NT2/D1 (cell line): ENCODE data around the gene EXOSC5.

Experiments used
- DNase-seq: peaks from one replicate; pipeline ENCODE4 v3.0.0-alpha.2; 2011; ENCODE audit warnings: low read depth, low spot score
- H3K27me3 ChIP-seq: 2 replicates; pipeline ENCODE4 v1.6.0; 2011; ENCODE audit warnings: mild to moderate bottlenecking; ENCODE audit not compliant: insufficient read length, insufficient read depth
- H3K36me3 ChIP-seq: 2 replicates; pipeline ENCODE4 v1.6.1; 2011; ENCODE audit warnings: mild to moderate bottlenecking, low read length, mixed read lengths; ENCODE audit not compliant: insufficient read depth, insufficient read length
- H3K4me1 ChIP-seq: 2 replicates; pipeline ENCODE4 v1.5.1; 2011; ENCODE audit not compliant: insufficient read depth, insufficient read length
- H3K4me3 ChIP-seq: 2 replicates; pipeline ENCODE4 v1.5.1; 2011; ENCODE audit warnings: low read depth; ENCODE audit not compliant: insufficient read length
- H3K9ac ChIP-seq: 2 replicates; pipeline ENCODE4 v1.6.0; 2011; ENCODE audit warnings: low read depth; ENCODE audit not compliant: insufficient read length
- H3K9me3 ChIP-seq: 2 replicates; pipeline ENCODE4 v1.5.1; 2011; ENCODE audit warnings: mild to moderate bottlenecking, low read length; ENCODE audit not compliant: insufficient read depth
- SUZ12 ChIP-seq: IDR thresholded peaks from 2 replicates; pipeline ENCODE4 v1.6.1; 2011; ENCODE audit not compliant: insufficient read length, insufficient read depth; ENCODE audit errors: extremely low read depth
- YY1 ChIP-seq: IDR thresholded peaks from 2 replicates; pipeline ENCODE4 v1.6.1; 2011; ENCODE audit not compliant: insufficient read length, insufficient read depth
- ZNF274 ChIP-seq: IDR thresholded peaks from 2 replicates; pipeline ENCODE4 v1.6.1; 2011; ENCODE audit warnings: mild to moderate bottlenecking, low read depth, low read length

The EXOSC5 gene

GRCh38 chr19:41344162-41344561, 53.0 kb downstream of the EXOSC5 start:
- H3K4me3 ChIP-seq = no peak overlapping the region
- no peaks in the 10 kb centered on the region for H3K4me1 ChIP-seq
- peaks cover 39% of the 10 kb centered on the region for H3K36me3 ChIP-seq
- H3K9me3 ChIP-seq = no peaks in the 10 kb centered on the region
- no peak overlapping the region for H3K9ac ChIP-seq
- no peaks in the 10 kb centered on the region for H3K27me3 ChIP-seq
- no peak for DNase-seq
- TF ChIP-seq YY1 (no peak), SUZ12 (no peak), ZNF274 (no peak)

GRCh38 chr19:41341669-41342490, 55.3 kb downstream of the EXOSC5 start:
- Histone ChIP-seq H3K4me3 (no peak overlapping the region), H3K27me3 (no peaks in the 10 kb centered on the region), H3K36me3 (peaks cover 34% of the 10 kb centered on the region), H3K9me3 (no peaks in the 10 kb centered on the region), H3K9ac (no peak overlapping the region), H3K4me1 (no peaks in the 10 kb centered on the region)
- no peak for DNase-seq
- TF ChIP-seq ZNF274 = no peak
- no peak for TF ChIP-seq SUZ12
- TF ChIP-seq YY1 = no peak

GRCh38 chr19:41339936-41340335, 57.2 kb downstream of the EXOSC5 start:
- Histone ChIP-seq H3K4me3 (no peak overlapping the region), H3K27me3 (no peaks in the 10 kb centered on the region), H3K9me3 (no peaks in the 10 kb centered on the region), H3K9ac (no peak overlapping the region), H3K36me3 (peaks cover 37% of the 10 kb centered on the region), H3K4me1 (no peaks in the 10 kb centered on the region)
- TF ChIP-seq YY1 = no peak
- no peak for TF ChIP-seq SUZ12
- TF ChIP-seq ZNF274 = no peak
- DNase-seq = no peak
